Measurements from ENCODE around the gene CACNA1D. TPM values are rescaled to one million over a fixed set of nuclear protein-coding genes. Genes with fewer than 3 reads are reported as not detected.
"Not testable (repeated sequence)": the region's sequence is repeated elsewhere in the genome, so short reads cannot be mapped to it uniquely, and the experiment has no call there.

Gene CACNA1D
- total RNA-seq, 2 donors from 2014 or later, result 0.56 to 1.5 TPM

- H3K36me3 Mint-ChIP-seq (ENCODE audit: low read depth), result no peaks in the 10 kb centered on the region
- no peak overlapping the region for H3K27ac Mint-ChIP-seq
- no peak for ATAC-seq (replicated peaks)
Observed at GRCh38 chr3:53642211-53642610, 147.8 kb downstream of the CACNA1D start.

GRCh38 chr3:53643757-53644156 is 149.3 kb downstream of the CACNA1D start:
- ATAC-seq (replicated peaks), result no peak
- peaks cover 27% of the 10 kb centered on the region for H3K27me3 Mint-ChIP-seq
- no peak overlapping the region for H3K27ac Mint-ChIP-seq
- no peaks in the 10 kb centered on the region for H3K4me1 Mint-ChIP-seq
- H3K36me3 Mint-ChIP-seq (ENCODE audit: low read depth), result no peaks in the 10 kb centered on the region
- H3K4me3 Mint-ChIP-seq, result no peak overlapping the region
- H3K9me3 Mint-ChIP-seq, result no peaks in the 10 kb centered on the region

More at GRCh38 chr3:53642211-53642610, 147.8 kb downstream of the CACNA1D start:
- Mint-ChIP-seq H3K4me3 (no peak overlapping the region), H3K4me1 (no peaks in the 10 kb centered on the region), H3K27me3 (peaks cover 21% of the 10 kb centered on the region), H3K9me3 (no peaks in the 10 kb centered on the region)

- no peaks in the 10 kb centered on the region for H3K36me3 Mint-ChIP-seq (ENCODE audit: low read depth)
- no peaks in the 10 kb centered on the region for H3K9me3 Mint-ChIP-seq
- peaks cover 31% of the 10 kb centered on the region for H3K27me3 Mint-ChIP-seq
- no peak overlapping the region for H3K27ac Mint-ChIP-seq
- no peaks in the 10 kb centered on the region for H3K4me1 Mint-ChIP-seq
- no peak for ATAC-seq (replicated peaks)
- no peak overlapping the region for H3K4me3 Mint-ChIP-seq
Observed at GRCh38 chr3:53645754-53646153, 151.3 kb downstream of the CACNA1D start.

- Mint-ChIP-seq H3K36me3 (ENCODE audit: low read depth) (no peaks in the 10 kb centered on the region), H3K9me3 (no peaks in the 10 kb centered on the region), H3K4me3 (no peak overlapping the region), H3K4me1 (no peaks in the 10 kb centered on the region), H3K27ac (no peak overlapping the region), H3K27me3 (peaks cover 33% of the 10 kb centered on the region)
- no peak for ATAC-seq (replicated peaks)
Observed at GRCh38 chr3:53646723-53647122, 152.3 kb downstream of the CACNA1D start.

- no peak for ATAC-seq (replicated peaks)
- H3K36me3 Mint-ChIP-seq (ENCODE audit: low read depth), result no peaks in the 10 kb centered on the region
- H3K27ac Mint-ChIP-seq, result no peak overlapping the region
- H3K4me1 Mint-ChIP-seq, result no peaks in the 10 kb centered on the region
- H3K4me3 Mint-ChIP-seq, result no peak overlapping the region
- H3K9me3 Mint-ChIP-seq, result peaks cover 7% of the 10 kb centered on the region
- H3K27me3 Mint-ChIP-seq, result peaks cover 34% of the 10 kb centered on the region
Observed at GRCh38 chr3:53649816-53650215, 155.4 kb downstream of the CACNA1D start.

- peaks cover 7% of the 10 kb centered on the region for H3K9me3 Mint-ChIP-seq
- H3K27me3 Mint-ChIP-seq, result peaks cover 35% of the 10 kb centered on the region
- H3K36me3 Mint-ChIP-seq (ENCODE audit: low read depth), result no peaks in the 10 kb centered on the region
- H3K27ac Mint-ChIP-seq, result no peak overlapping the region
- H3K4me3 Mint-ChIP-seq, result no peak overlapping the region
- ATAC-seq (replicated peaks), result peak; percentile 39
- no peaks in the 10 kb centered on the region for H3K4me1 Mint-ChIP-seq
Observed at GRCh38 chr3:53650424-53650823, 156.0 kb downstream of the CACNA1D start.

GRCh38 chr3:53650928-53651661 is 156.7 kb downstream of the CACNA1D start:
- no peak for ATAC-seq (replicated peaks)
- H3K36me3 Mint-ChIP-seq (ENCODE audit: low read depth), result no peaks in the 10 kb centered on the region
- H3K4me1 Mint-ChIP-seq, result no peaks in the 10 kb centered on the region
- H3K9me3 Mint-ChIP-seq, result peaks cover 7% of the 10 kb centered on the region
- H3K27me3 Mint-ChIP-seq, result peaks cover 37% of the 10 kb centered on the region
- no peak overlapping the region for H3K27ac Mint-ChIP-seq
- H3K4me3 Mint-ChIP-seq, result no peak overlapping the region

GRCh38 chr3:53651927-53652326 is 157.5 kb downstream of the CACNA1D start:
- H3K4me1 Mint-ChIP-seq, result no peaks in the 10 kb centered on the region
- no peak overlapping the region for H3K4me3 Mint-ChIP-seq
- H3K9me3 Mint-ChIP-seq, result peaks cover 7% of the 10 kb centered on the region
- H3K27me3 Mint-ChIP-seq, result peaks cover 34% of the 10 kb centered on the region
- H3K27ac Mint-ChIP-seq, result no peak overlapping the region
- H3K36me3 Mint-ChIP-seq (ENCODE audit: low read depth), result no peaks in the 10 kb centered on the region
- ATAC-seq (replicated peaks), result no peak

- H3K27me3 Mint-ChIP-seq, result peaks cover 25% of the 10 kb centered on the region
- H3K4me1 Mint-ChIP-seq, result no peaks in the 10 kb centered on the region
- H3K9me3 Mint-ChIP-seq, result peaks cover 16% of the 10 kb centered on the region
- no peaks in the 10 kb centered on the region for H3K36me3 Mint-ChIP-seq (ENCODE audit: low read depth)
- H3K4me3 Mint-ChIP-seq, result no peak overlapping the region
- ATAC-seq (replicated peaks), result no peak
- no peak overlapping the region for H3K27ac Mint-ChIP-seq
Observed at GRCh38 chr3:53657651-53658050, 163.2 kb downstream of the CACNA1D start.

GRCh38 chr3:53658613-53659193 is 164.3 kb downstream of the CACNA1D start:
- ATAC-seq (replicated peaks), result no peak
- no peak overlapping the region for H3K27ac Mint-ChIP-seq
- H3K27me3 Mint-ChIP-seq, result peaks cover 28% of the 10 kb centered on the region
- no peak overlapping the region for H3K4me3 Mint-ChIP-seq
- H3K9me3 Mint-ChIP-seq, result peaks cover 19% of the 10 kb centered on the region
- no peaks in the 10 kb centered on the region for H3K4me1 Mint-ChIP-seq
- no peaks in the 10 kb centered on the region for H3K36me3 Mint-ChIP-seq (ENCODE audit: low read depth)

- peaks cover 18% of the 10 kb centered on the region for H3K9me3 Mint-ChIP-seq
- H3K27me3 Mint-ChIP-seq, result peaks cover 31% of the 10 kb centered on the region
- no peak overlapping the region for H3K27ac Mint-ChIP-seq
- H3K36me3 Mint-ChIP-seq (ENCODE audit: low read depth), result no peaks in the 10 kb centered on the region
- no peak for ATAC-seq (replicated peaks)
- H3K4me3 Mint-ChIP-seq, result no peak overlapping the region
- H3K4me1 Mint-ChIP-seq, result no peaks in the 10 kb centered on the region
Observed at GRCh38 chr3:53659996-53660395, 165.6 kb downstream of the CACNA1D start.

GRCh38 chr3:53661480-53661879 is 167.1 kb downstream of the CACNA1D start:
- Mint-ChIP-seq H3K4me1 (no peaks in the 10 kb centered on the region), H3K4me3 (no peak overlapping the region), H3K9me3 (peaks cover 18% of the 10 kb centered on the region), H3K27ac (no peak overlapping the region), H3K27me3 (peaks cover 19% of the 10 kb centered on the region), H3K36me3 (ENCODE audit: low read depth) (no peaks in the 10 kb centered on the region)
- ATAC-seq (replicated peaks), result no peak

GRCh38 chr3:53664812-53665211 is 170.4 kb downstream of the CACNA1D start:
- not testable (repeated sequence) for H3K4me1 Mint-ChIP-seq; ATAC-seq (replicated peaks); H3K36me3 Mint-ChIP-seq (ENCODE audit: low read depth); H3K4me3 Mint-ChIP-seq; H3K27ac Mint-ChIP-seq
- H3K9me3 Mint-ChIP-seq, result peaks cover 18% of the 10 kb centered on the region
- H3K27me3 Mint-ChIP-seq, result peaks cover 24% of the 10 kb centered on the region

- Mint-ChIP-seq H3K9me3 (peaks cover 18% of the 10 kb centered on the region), H3K27ac (no peak overlapping the region), H3K27me3 (peaks cover 24% of the 10 kb centered on the region), H3K36me3 (ENCODE audit: low read depth) (no peaks in the 10 kb centered on the region), H3K4me3 (no peak overlapping the region), H3K4me1 (no peaks in the 10 kb centered on the region)
- ATAC-seq (replicated peaks), result no peak
Observed at GRCh38 chr3:53665608-53666425, 171.4 kb downstream of the CACNA1D start.

GRCh38 chr3:53668872-53669271 is 174.5 kb downstream of the CACNA1D start:
- H3K4me1 Mint-ChIP-seq, result no peaks in the 10 kb centered on the region
- peaks cover 3% of the 10 kb centered on the region for H3K9me3 Mint-ChIP-seq
- H3K4me3 Mint-ChIP-seq, result no peak overlapping the region
- H3K27me3 Mint-ChIP-seq, result peaks cover 30% of the 10 kb centered on the region
- no peak overlapping the region for H3K27ac Mint-ChIP-seq
- no peak for ATAC-seq (replicated peaks)
- H3K36me3 Mint-ChIP-seq (ENCODE audit: low read depth), result no peaks in the 10 kb centered on the region

Data from activated T-helper 17 cell treated with anti-CD3 and anti-CD28 coated beads, Interleukin-2, amount 50 U/mL, for 72 hours (primary cell).